Loucy (cell line): ENCODE measurements around the gene DUSP2.

Experiments used
- H2AFZ ChIP-seq: fragments of 200-600 bp; sonication (generic); 2 replicates; pipeline ENCODE4 v1.6.0; 2016; ENCODE audit warnings: antibody characterized with exemption, mild to moderate bottlenecking, low read length, moderate library complexity
- H3F3A ChIP-seq: fragments of 200-600 bp; 2 replicates; pipeline ENCODE4 v1.6.0; 2016; ENCODE audit warnings: antibody characterized with exemption, low read depth, mild to moderate bottlenecking
- H3K27me3 ChIP-seq: fragments of 200-600 bp; sonication (generic); 2 replicates; pipeline ENCODE4 v1.6.1; 2014; ENCODE audit warnings: low read length, mild to moderate bottlenecking; ENCODE audit not compliant: insufficient read depth, poor library complexity, severe bottlenecking
- H3K36me3 ChIP-seq: fragments of 200-600 bp; sonication (generic); 2 replicates; pipeline ENCODE4 v1.6.1; 2016; ENCODE audit warnings: low read length; ENCODE audit not compliant: insufficient read depth
- H3K4me1 ChIP-seq: fragments of 200-600 bp; sonication (generic); 2 replicates; pipeline ENCODE4 v1.5.1; 2014; ENCODE audit warnings: low read length, mild to moderate bottlenecking; ENCODE audit not compliant: insufficient read depth, poor library complexity, severe bottlenecking
- H3K4me2 ChIP-seq: fragments of 200-600 bp; sonication (generic); 2 replicates; pipeline ENCODE4 v1.6.0; 2014; ENCODE audit warnings: antibody characterized with exemption, low read length, low read depth, mild to moderate bottlenecking; ENCODE audit not compliant: poor library complexity, severe bottlenecking
- H3K4me3 ChIP-seq: fragments of 200-600 bp; sonication (generic); 2 replicates; pipeline ENCODE4 v1.5.1; 2014; ENCODE audit warnings: low read length, mild to moderate bottlenecking, mixed read lengths; ENCODE audit not compliant: poor library complexity, severe bottlenecking
- H3K79me2 ChIP-seq: fragments of 200-600 bp; sonication (generic); 2 replicates; pipeline ENCODE4 v1.6.1; 2014; ENCODE audit warnings: low read length; ENCODE audit not compliant: insufficient read depth
- H3K9ac ChIP-seq: fragments of 200-600 bp; sonication (generic); 2 replicates; pipeline ENCODE4 v1.6.0; 2014; ENCODE audit warnings: mild to moderate bottlenecking, low read depth, low read length, moderate library complexity; ENCODE audit not compliant: poor library complexity, severe bottlenecking
- H3K9me2 ChIP-seq: fragments of 200-600 bp; sonication (generic); replicated peaks from 2 replicates; pipeline ENCODE4 v1.6.1; 2016; ENCODE audit warnings: low read depth, low read length, mixed read lengths
- H3K9me3 ChIP-seq: fragments of 200-600 bp; sonication (generic); 2 replicates; pipeline ENCODE4 v1.6.1; 2014; ENCODE audit warnings: mild to moderate bottlenecking, antibody characterized with exemption, low read length, low read depth; ENCODE audit not compliant: insufficient read depth
- H4K20me1 ChIP-seq: fragments of 200-600 bp; sonication (generic); 2 replicates; pipeline ENCODE4 v1.6.0; 2014; ENCODE audit warnings: antibody characterized with exemption, low read length, mild to moderate bottlenecking; ENCODE audit not compliant: insufficient read depth, poor library complexity, severe bottlenecking
- EZH2phosphoT487 ChIP-seq: fragments of 200-600 bp; IDR thresholded peaks from 2 replicates; pipeline ENCODE4 v1.6.1; 2018; ENCODE audit warnings: antibody characterized with exemption, mild to moderate bottlenecking, moderate library complexity, borderline replicate concordance
- TF ChIP-seq, protein P1 (sequence below): fragments of 200-600 bp; sonication (generic); conservative IDR thresholded peaks from 2 replicates; pipeline ENCODE4 v1.5.1; 2014; ENCODE audit warnings: mild to moderate bottlenecking, antibody characterized with exemption, low read length

Gene DUSP2

DNA sequence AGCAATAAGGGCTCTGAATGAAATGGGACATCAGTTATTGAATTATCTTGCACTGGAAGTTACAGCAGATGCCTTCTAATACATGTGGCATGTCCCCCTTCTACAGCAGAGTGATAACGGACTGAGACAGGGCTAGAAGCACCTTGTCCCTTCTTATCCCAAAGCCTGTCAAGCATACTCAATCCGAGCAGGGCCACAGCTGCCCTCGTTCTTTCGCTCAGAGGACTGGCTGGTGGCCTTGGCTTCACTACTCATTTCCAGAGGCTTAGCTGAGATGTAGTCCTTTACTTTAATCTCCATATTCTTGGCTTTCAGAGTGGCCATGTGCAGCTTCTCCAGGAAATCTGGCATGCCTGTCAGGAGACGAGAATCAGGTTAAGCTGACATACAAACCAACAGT is 41.3 kb upstream of the DUSP2 start:
- H3K79me2 ChIP-seq = no peaks in the 10 kb centered on the region

DNA sequence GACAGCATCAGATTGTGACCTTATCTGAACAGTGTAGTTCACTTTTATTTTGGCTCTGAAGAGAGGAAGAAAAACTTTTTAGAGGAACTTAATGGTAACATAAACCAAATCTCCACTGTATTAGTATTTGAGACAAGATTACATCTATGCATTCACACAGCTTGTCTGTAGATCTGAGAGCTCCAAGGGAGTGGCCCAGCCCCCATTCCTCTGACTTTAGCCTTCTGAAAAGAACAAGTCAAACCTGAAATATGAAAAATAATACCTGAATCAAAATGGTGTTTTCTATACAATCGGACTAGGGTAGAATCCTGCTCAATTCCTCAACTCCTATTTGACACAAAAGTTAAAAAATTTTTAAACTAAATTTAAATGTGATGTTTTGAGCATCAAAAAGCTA is 40.3 kb upstream of the DUSP2 start:
- Histone ChIP-seq H3K4me2 (no peak overlapping the region), H3K27me3 (no peaks in the 10 kb centered on the region), H3K9me3 (no peaks in the 10 kb centered on the region), H3K9me2 (no peaks in the 10 kb centered on the region), H3K36me3 (peaks cover 53% of the 10 kb centered on the region), H3K4me1 (peaks cover 5% of the 10 kb centered on the region), H3K9ac (no peak overlapping the region), H2AFZ (no peak overlapping the region), H3F3A (peaks cover 5% of the 10 kb centered on the region; the same call in 1 of the 2 replicates), H4K20me1 (no peaks in the 10 kb centered on the region), H3K4me3 (no peak overlapping the region), H3K79me2 (no peaks in the 10 kb centered on the region)
- TF ChIP-seq EZH2phosphoT487 = no peak

More for the DNA sequence above, 41.3 kb upstream of the DUSP2 start:
- Histone ChIP-seq H3K27me3 (no peaks in the 10 kb centered on the region), H3K36me3 (peaks cover 63% of the 10 kb centered on the region), H3F3A (peaks cover 5% of the 10 kb centered on the region; the same call in 1 of the 2 replicates), H4K20me1 (no peaks in the 10 kb centered on the region), H3K9me3 (no peaks in the 10 kb centered on the region), H2AFZ (no peak overlapping the region), H3K4me2 (no peak overlapping the region), H3K4me1 (no peaks in the 10 kb centered on the region), H3K4me3 (no peak overlapping the region), H3K9me2 (no peaks in the 10 kb centered on the region), H3K9ac (no peak overlapping the region)
- TF ChIP-seq, protein P1, sequence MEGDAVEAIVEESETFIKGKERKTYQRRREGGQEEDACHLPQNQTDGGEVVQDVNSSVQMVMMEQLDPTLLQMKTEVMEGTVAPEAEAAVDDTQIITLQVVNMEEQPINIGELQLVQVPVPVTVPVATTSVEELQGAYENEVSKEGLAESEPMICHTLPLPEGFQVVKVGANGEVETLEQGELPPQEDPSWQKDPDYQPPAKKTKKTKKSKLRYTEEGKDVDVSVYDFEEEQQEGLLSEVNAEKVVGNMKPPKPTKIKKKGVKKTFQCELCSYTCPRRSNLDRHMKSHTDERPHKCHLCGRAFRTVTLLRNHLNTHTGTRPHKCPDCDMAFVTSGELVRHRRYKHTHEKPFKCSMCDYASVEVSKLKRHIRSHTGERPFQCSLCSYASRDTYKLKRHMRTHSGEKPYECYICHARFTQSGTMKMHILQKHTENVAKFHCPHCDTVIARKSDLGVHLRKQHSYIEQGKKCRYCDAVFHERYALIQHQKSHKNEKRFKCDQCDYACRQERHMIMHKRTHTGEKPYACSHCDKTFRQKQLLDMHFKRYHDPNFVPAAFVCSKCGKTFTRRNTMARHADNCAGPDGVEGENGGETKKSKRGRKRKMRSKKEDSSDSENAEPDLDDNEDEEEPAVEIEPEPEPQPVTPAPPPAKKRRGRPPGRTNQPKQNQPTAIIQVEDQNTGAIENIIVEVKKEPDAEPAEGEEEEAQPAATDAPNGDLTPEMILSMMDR = no peak
- TF ChIP-seq EZH2phosphoT487 = no peak

DNA sequence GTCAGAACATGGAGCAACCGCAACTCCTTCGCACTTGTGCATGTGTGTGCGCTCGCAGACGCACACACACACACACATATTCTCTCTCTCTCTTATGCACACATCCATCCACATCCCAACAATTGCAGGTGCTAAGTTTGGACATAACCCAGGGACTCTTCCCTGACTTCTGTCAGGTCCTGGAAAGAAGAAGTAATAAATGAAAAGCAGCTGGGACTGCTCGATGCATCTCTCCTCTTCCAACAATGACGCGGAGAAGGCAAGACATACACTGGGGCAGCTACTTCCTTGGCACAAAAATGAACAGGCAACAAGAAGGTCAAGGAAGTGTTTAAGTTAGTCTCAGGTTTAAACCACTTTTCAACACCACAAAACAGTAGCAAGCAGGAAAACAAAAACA is 39.7 kb upstream of the DUSP2 start:
- H3K4me2 ChIP-seq = no peak overlapping the region
- peaks cover 5% of the 10 kb centered on the region for H3K4me1 ChIP-seq
- H3K79me2 ChIP-seq = no peaks in the 10 kb centered on the region
- H3K36me3 ChIP-seq = peaks cover 48% of the 10 kb centered on the region
- H2AFZ ChIP-seq = no peak overlapping the region
- H3K27me3 ChIP-seq = no peaks in the 10 kb centered on the region
- peaks cover 5% of the 10 kb centered on the region; the same call in 1 of the 2 replicates for H3F3A ChIP-seq
- no peaks in the 10 kb centered on the region for H3K9me2 ChIP-seq
- H3K4me3 ChIP-seq = no peak overlapping the region
- H3K9me3 ChIP-seq = no peaks in the 10 kb centered on the region
- no peaks in the 10 kb centered on the region for H4K20me1 ChIP-seq
- TF ChIP-seq, protein P1 = no peak
- no peak for TF ChIP-seq EZH2phosphoT487
- no peak overlapping the region for H3K9ac ChIP-seq

DNA sequence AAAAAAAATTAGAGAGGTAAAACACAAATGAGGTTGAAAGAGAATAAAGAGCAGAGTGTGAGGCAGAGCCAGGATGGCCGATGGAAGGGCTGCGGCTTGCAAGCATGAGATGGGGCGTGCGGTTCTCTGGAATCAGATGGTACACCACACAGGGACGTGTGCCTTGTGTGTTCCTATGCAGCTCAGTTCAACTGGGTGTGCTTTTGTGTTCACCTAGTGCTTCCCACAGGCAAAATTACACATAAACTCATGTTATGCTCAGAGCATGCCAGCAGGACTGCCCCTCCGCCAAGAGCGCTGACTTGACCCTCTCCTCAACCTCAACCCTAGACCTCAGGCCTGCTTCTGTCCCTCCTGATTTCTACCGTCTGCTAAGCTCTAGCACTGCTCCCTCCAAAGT is 38.9 kb upstream of the DUSP2 start:
- H3K4me1 ChIP-seq = peaks cover 5% of the 10 kb centered on the region
- H3K4me3 ChIP-seq = no peak overlapping the region
- peaks cover 5% of the 10 kb centered on the region; the same call in 1 of the 2 replicates for H3F3A ChIP-seq
- no peaks in the 10 kb centered on the region for H3K27me3 ChIP-seq
- no peaks in the 10 kb centered on the region for H3K9me3 ChIP-seq
- no peaks in the 10 kb centered on the region for H4K20me1 ChIP-seq
- H3K9ac ChIP-seq = no peak overlapping the region
- H3K79me2 ChIP-seq = no peaks in the 10 kb centered on the region
- no peak overlapping the region for H2AFZ ChIP-seq
- H3K9me2 ChIP-seq = no peaks in the 10 kb centered on the region
- no peak overlapping the region for H3K4me2 ChIP-seq
- H3K36me3 ChIP-seq = peaks cover 45% of the 10 kb centered on the region
- TF ChIP-seq, protein P1 = no peak
- no peak for TF ChIP-seq EZH2phosphoT487
